ENCODE measurements around the gene CD28.
"Not testable (repeated sequence)": the region's sequence is repeated elsewhere in the genome, so short reads cannot be mapped to it uniquely, and the experiment has no call there.

The CD28 gene

DNA sequence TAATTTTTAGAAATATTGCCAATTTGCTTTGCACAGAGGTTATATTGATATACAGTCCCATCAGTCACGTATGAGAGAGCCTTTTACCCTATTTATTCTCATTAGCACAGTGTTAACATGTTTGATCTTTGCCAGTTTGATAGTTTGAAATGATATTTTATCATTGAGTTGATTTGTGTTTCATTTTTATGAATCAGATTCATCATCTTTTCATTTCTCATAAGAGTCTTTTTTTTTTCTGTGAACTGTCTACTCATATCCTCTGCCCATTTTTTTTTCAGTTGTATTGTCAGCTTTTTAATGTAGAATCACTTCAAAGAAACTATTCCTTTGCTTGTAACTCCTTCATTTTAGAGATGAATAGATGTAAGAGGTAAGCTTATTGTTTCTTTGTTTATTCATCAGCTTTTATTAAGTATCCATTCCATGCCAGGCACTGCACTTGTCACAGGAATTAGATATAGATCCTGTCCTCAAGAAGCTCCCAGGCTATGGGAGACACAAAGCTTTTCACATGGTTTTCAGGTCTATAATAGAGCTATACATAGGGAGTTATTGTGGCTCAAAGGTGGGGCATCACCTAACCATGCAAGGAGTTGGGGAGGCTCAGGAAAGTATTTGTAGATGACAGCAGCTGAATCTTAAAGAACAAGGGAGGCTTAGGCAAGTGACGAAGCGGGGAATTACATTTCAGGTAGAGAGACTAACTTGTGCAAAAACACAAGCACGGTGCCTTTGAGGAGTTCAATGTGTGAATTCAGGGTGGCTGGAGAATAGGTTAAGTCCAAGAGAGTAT, 42.1 kb downstream of the CD28 start:
- DNase-seq (ENCODE audit: low spot score), result no peak

DNA sequence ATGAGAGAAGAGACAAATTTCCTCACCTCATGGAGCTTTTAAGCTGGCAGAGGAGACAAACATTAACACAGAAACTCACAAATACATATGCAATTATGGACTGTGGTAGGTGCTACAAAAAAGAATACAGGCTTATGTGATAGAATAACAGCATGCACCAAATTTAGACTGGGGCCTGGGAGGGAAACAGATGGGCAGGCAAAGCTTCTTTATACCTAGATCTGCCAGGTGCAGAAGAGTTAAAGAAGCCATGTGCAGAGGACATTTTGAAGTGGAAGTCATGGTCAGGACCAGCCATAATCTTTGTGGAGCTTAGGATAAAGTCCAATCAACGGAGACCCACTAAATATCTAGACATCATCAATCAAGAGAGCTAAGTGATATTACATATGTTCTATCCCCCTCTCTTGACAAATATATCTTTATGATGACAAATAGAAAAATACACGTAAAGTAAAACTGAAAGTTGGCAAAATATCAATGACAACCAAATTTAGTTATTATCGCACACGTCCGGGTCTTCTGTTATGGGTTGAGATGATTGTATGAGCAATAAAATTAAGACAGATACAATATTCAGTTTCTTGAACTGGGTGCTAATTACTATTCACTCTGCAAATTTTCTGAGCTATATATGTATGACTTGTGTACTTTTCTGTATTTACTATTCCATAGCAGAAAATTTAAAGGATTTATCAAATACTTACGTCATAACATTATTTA, 44.1 kb downstream of the CD28 start:
- DNase-seq (ENCODE audit: low spot score), result no peak

DNA sequence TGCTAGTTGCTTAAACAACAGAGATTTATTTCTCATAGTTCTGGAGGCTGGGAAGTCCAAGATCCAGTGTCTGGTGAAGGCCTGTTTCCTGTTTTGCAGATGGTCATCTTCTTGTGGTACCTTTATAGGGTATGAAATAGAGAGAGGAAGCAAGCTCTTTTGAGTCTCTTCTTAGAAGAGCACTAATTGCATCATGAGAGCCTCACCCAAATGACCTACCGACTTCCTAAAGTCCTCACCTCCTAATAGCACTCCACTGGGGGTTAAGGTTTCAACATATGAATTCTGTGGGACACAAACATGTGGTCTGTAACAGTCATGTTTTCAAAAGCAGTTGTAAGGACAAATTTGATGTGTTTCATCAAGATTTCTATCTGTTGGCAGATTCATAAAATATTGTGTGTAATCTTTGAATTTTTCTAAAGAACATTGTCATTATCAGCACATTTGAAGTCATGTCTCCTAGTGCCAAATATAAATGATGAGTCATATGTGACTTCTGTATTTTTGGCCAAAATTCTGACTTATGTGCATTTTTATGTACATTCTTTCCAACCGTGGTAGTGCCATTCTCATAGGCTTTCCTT, 45.3 kb downstream of the CD28 start:
- DNase-seq (ENCODE audit: low spot score), result no peak

DNA sequence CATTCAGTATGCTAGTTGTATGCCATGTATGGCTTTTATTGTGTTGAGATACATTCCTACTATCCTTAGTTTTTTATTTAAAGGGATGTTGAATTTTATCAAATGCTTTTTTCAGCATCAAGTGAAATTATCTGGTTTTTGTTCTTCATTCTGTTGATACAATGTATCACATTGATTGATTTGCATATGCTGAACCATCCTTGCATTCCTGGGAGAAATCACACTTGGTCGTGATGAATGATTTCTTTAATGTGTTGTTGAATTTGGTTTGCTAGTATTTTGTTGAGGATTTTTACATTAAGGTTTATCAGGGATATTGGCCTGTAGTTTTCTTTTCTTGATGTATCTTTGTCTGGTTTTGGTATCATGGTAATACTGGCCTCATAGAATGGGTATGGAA, 49.7 kb downstream of the CD28 start:
- no peak for DNase-seq (ENCODE audit: low spot score)

DNA sequence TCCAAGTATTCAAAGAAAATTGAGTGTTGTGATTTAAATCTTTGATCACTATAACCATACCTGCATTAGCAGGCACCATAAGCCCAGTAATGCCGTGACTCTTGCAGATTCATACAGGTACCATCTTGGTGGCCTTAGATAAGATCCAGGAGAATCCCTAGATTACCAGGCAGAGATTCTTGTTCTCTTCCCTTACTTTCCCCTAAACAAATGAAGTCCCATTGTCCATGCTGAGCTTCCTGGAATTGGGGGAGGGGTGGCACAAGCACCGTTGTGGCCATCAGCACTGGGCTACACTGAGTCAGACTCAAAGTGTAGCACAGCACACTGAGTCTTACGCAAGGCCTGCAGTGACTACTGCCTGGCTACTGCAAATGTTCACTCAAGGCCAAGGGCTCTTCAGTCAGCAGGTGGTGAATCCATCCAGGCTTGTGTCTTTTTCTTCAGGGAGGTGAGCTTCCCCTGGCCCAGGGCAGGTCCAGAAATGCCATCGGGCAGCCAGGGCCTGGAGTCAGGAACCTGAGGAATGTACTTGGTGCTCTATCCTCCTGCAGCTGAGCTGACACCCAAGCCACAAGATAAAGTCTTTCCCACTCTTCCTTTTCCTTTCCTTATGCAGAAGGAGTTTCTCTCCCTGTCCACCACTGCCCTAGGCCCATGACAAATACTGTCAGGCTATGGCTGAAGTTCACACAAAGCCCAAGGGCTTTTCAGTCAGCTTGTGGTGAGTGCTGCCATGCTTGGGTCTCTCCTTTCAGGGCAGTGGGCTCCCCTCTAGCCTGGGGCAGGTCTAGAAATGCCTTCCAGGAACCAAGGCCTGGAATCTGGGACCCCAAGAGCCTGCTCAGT, 52.6 kb downstream of the CD28 start:
- no peak for DNase-seq (ENCODE audit: low spot score)

DNA sequence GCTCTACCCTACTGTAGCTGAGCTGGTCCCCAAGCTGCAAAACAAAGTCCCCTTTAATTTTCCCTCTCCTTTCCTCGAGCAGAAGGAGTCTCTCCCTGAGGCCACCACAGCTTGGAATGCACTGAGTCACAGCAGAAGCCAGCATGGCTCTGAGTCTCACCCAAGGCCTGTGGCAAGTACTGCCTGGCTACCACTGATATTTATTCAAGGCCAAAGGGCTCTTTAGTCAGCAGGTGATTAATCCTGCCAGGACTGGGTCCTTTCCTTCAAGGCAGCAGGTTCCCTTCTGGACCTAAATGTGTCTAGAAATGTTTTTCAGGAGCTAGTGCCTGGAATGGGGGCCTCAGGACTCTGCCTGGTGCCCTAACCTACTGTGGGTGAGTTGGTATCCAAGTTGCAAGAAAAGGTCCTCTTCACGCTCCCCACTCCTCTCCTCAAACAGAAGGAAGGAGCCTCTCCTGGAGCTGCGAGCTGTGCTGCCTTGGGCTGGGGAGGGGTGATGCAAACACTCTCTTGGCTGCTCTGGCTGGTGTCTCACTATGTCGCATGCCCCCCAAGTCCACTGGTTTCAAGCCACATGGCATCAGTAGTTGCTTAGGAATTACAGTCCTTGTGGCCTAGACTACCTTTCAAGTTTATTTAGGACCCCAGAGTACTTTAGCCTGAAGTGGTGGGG, 53.4 kb downstream of the CD28 start:
- no peak for DNase-seq (ENCODE audit: low spot score)

DNA sequence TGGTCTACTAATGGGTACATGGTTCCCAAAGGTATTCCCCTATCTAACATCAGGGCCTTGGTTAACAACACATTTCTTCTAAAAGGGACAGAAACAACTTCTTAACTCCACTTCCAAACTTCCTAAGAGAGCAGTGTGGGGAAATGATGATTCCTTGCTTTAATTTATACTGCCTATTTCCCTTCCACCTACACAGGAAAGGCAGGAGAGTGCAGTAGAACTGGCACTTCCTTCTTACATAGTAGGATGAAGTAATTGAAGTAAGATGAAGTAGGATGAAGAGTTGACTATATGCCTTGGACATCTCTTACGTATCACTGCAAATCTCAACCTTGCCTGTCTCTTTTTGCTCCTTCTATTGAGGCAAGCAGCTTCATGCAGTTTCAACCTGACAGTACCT, 54.7 kb downstream of the CD28 start:
- DNase-seq (ENCODE audit: low spot score), result no peak

DNA sequence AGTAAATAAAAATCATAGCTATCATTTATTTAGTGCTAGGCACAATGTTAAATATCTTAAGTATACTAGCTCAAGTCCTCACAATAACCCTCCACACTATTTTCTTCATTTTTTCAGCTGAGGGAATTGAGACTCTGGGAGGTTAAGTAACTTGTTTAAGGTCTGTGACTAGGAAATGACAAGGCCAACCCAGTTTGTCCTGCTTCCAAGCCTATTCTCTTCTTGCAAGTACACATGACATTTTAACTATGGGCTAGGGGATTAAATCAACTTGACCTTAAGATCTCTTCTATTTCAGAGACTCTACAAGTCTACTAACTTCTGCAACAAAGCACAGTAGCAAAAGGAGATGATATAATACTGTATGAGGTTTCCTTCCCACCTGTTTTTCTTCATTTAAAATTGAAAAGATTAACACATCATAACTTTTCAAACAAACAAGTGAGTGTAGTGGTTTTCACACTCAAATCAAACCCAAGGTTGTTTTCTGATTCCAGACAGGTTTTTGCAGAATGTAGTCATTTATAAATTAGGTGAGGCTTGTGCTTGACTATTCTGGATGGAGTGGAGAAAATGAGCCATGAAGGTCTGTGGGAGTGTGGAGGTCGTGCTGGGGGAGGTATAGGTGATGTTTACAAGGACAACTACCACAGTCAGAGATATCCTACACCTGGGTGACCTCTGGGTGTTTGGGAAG, 57.0 kb downstream of the CD28 start:
- DNase-seq (ENCODE audit: low spot score), result no peak

DNA sequence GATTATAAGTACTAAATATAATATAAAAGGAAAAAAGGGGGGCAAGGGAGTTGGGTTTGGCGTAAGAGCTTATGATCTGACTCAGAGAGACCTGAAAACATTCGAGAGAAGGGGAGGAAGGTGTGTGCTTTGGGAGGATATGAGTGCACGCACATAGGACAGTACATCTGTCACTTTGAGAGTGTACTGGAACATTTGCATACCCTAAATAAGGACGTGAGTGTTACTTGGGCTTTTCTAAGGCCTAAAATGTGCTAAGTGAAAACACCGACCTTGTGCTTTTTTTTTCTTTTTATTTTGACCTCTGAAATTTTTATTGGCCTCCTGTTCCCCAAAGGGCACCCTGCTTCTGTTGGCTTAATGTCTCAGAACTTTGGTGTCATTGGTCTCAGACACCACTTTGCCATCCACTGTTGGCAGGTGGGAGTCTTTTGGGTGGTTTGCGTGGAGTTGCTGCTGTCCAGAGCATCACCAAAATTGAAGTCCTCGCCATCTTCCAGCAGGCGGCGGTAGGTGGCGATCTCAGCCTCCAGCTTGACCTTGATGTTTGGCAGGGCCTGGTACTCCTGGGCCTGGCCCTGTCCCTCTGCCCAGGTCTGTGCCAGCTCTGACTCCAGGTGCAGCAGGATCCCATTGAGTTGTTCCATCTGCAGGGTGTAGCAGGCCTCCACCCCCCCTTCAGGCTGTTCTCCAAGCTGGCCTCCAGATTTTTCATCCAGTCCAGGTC, 57.7 kb downstream of the CD28 start:
- no peak for DNase-seq (ENCODE audit: low spot score)

DNA sequence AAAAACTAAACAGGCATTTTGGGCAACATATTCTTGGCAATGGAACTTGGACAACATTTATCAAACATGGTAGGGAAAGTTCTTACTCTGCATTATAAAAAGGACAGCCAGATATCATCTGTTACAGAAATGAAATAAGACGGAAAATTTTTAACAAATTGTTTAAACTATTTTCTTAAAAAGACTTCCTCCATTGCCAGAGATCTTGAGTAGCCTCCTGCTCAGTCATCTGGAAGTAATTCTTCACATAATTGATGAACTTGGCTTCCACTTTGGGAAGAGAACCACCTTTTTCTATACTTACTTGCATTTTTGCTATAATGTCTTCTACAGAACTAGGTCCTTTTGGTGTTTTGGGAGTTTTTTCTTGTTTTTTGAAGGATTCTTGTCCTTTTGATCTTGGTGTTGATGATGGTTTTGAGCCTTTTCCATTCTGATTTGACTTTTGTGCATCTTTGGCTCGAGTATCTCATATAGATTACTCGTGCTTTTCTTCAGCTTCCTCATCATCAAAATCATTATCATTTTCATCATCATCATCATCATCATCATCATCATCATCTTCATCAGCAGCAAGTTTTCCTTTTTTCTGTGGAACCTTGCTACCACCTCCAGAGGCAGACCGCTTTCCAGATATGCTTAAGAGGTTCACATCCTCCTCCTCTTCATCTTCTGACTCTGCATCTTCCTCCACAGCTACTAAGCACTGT, 66.2 kb downstream of the CD28 start:
- DNase-seq (ENCODE audit: low spot score), result no peak

DNA sequence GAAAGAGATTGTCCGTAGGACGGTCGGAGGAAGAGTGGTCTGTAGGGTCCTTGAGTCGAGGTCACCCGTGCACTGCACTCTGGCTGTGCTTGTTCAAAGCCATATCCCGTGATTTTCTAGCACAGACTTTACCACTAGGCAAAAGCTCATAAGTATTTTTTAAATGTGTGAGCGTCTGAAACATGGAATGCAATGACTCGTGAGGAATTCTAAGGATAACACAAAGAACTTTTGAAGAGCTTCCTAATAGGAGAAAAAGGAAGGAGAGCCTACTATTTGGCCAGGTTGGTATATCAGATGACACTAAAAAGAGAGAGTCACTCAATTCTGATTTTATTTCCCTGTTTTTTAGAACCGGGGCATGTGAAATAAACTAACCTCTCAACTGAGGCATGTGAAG, 68.3 kb downstream of the CD28 start:
- DNase-seq (ENCODE audit: low spot score), result no peak

DNA sequence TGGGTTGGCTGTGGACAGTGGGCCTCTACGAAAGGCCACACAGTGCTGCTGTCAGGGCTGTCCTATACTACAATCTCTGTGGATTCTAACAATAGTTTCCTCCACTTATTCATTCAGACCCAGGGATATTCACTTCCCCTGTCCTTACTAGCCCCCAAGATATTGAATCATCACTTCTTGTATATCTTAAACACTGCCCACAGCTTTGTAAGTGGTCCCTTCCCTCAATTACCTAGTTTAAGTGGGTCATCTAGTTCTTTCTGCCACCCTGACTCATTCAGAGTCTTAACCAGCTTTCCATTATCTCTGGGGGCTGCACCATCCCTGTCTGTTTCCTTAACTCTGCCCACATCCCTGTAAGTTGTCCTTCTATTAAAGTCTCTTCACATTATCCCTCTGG, 69.2 kb downstream of the CD28 start:
- DNase-seq (ENCODE audit: low spot score), result no peak

DNA sequence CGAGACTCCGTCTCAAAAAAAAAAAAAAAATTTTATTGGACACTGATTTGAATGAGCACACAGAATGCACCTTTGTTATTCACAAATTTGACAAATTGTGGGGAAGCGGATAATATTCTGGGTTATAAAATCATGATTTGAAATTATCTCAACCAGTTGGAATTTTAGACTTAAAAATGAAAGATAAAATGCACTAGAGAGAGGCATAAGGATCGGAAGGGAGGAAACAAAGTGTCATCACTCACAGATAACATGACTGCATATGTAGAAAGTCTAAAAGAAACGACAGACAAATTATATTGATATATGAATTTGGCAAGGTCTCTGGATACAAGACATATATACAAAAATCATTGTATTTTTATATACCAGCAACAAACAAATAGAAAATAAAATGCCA, 70.6 kb downstream of the CD28 start:
- DNase-seq (ENCODE audit: low spot score), result no peak

DNA sequence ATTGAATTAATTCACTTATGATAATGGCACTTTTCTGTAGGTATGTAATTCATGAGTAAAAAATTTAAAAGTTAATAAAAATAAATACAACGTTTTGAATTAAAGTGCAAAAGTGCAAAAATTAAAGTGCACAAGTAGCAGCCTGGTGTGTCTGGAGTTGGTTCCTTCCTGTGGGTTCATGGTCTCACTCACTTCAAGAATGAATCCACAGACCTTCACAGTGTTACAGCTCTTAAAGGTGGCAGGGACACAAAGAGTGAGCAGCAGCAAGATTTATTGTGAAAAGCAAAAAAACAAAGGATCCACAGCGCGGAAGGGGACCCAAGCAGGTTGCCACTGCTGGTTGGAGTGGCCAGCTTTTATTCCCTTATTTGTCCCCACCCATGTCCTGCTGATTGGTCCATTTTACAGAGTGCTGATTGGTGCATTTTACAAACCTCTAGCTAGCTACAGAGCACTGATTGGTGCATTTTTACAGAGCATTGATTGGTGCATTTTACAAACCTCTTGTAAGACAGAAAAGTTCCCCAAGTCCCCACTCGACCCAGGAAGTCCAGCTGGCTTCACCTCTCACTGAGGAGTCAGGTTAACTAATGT, 73.1 kb downstream of the CD28 start:
- not testable (repeated sequence) for DNase-seq (ENCODE audit: low spot score)

DNA sequence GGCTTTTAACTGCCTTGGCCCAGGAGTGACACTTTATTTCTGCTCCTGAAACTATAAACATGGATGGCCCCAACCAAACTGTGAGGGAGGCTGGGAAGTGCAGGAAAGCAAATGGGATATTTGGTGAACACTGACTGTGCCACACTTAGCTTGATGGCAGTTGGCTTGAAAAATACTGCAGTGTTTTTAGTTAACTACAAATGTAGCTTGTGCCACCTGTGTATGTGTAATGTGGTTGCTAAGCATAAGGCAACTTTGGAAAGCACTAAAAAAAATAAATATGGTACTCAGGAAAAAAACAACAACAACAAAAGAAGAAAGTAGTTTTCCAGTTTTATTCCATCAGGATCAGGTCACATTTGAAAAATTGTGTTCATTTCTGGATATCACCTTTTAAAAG, 73.8 kb downstream of the CD28 start:
- DNase-seq (ENCODE audit: low spot score), result no peak

DNA sequence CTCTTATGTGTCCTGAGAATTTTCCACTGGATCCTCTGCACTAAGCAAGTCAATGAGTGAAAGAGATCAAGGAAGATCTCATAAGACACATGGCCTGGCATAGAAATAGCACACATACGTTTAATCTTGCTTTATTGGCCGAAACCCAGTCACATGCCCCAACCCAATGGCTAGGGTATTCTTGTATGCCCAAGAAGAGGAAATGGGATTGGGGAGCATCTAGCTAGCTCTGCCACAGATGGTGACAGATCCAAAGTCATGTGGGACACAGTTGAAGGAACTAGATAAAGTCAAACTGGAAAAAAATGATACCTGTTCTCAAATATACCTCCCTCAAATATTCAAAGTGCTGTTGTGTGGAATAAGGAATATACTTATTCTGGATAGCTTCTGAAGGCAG, 74.7 kb downstream of the CD28 start:
- DNase-seq (ENCODE audit: low spot score), result no peak

DNA sequence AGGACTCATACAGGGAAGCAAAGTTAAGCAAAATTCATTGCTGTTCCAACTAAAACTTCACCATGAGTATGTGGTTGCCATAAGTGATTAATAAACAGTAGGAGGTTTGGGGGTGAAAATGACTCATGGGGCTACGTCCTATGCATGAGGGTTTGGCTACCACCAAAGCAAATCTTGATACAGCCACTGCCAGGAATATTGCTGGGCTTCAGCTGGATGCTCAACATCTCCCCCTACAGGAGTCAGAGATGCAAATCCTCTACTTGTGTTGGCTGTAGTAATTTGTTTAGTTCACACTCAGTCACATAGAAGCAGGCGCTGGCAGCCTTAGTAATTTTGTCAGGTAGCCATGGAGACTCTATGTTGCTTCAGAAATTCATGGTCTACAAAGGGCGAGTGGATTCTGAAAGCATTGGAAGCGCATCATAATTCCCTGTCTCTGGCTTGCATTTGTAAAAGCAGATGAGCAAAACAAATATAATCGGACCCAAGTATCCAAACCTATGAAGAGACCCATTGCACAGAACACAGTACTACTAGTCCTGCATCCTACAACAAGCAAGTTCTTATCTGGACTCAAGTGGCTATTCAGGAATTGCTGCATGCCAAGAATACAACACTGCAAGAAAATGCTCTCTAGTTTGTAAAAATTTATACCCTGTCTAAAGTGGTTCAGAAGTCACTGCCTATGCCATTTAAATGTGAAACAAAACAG, 76.0 kb downstream of the CD28 start:
- DNase-seq (ENCODE audit: low spot score), result peak; percentile 64

DNA sequence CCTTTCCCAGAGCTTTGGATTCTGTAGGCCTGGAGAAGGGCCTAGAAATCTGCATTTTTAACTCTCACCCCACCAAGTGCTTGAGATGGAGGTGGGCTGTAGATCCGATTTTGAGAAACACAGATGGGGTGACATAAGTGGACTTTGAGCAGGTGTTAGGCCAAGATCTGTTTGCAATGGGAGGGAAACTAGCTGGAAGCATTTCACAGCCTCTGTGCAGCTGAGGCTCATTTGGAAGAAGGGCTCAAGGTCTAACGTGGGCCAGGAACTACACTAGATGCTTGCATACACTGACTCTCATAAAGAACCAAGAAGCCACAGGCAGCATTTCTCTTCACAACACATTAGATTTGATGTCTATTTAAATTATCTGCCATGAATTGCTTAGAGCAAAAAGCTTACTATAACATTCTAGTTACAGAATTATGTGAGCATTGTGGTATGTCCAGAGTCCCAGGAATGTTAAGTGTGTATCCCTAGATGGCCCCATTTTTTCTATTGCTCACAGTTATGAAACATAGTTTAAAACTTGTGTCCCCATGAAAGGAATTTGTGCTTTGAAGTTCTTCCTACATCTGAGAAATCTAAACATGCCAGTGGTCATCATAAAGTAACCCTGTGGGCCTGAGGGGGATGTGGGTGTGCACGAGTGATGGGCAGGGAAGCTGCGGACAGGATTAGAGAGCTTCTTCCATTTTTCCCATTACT, 77.2 kb downstream of the CD28 start:
- DNase-seq (ENCODE audit: low spot score), result no peak
